H9 (cell line): ENCODE measurements around the gene CCDC91. TPM values are rescaled to one million over a fixed set of nuclear protein-coding genes. Genes with fewer than 3 reads are reported as not detected.

Experiments
- DNase-seq: peaks from one replicate; pipeline ENCODE4 v3.0.0-alpha.2; 2017
- H2AFZ ChIP-seq: one replicate; pipeline ENCODE4 v1.6.1; 2013; ENCODE audit warnings: mild to moderate bottlenecking, low read length, control low read depth, moderate library complexity
- H2AK5ac ChIP-seq: 2 replicates; pipeline ENCODE4 v1.6.1; 2013; ENCODE audit warnings: low read length, control low read depth, mixed read lengths; ENCODE audit not compliant: insufficient read length
- H2BK120ac ChIP-seq: one replicate; pipeline ENCODE4 v1.6.1; 2013; ENCODE audit warnings: low read depth, mild to moderate bottlenecking, low read length, control low read depth, inconsistent platforms; ENCODE audit not compliant: poor library complexity, severe bottlenecking
- H2BK12ac ChIP-seq: 2 replicates; pipeline ENCODE4 v1.6.1; 2013; ENCODE audit warnings: low read length, control low read depth, mixed read lengths, low read depth; ENCODE audit not compliant: insufficient read length
- H2BK15ac ChIP-seq: 2 replicates; pipeline ENCODE4 v1.6.1; 2013; ENCODE audit warnings: low read depth, low read length, control low read depth
- H2BK20ac ChIP-seq: one replicate; pipeline ENCODE4 v1.6.1; 2013; ENCODE audit warnings: low read depth, mild to moderate bottlenecking, low read length, control low read depth, inconsistent platforms; ENCODE audit not compliant: poor library complexity, severe bottlenecking
- H2BK5ac ChIP-seq: 2 replicates; pipeline ENCODE4 v1.6.1; 2013; ENCODE audit warnings: low read length, control low read depth, mixed read lengths; ENCODE audit not compliant: insufficient read length
- H3K14ac ChIP-seq: 2 replicates; pipeline ENCODE4 v1.6.1; 2013; ENCODE audit warnings: low read length, control low read depth; ENCODE audit not compliant: insufficient read depth
- H3K18ac ChIP-seq: 2 replicates; pipeline ENCODE4 v1.6.1; 2013; ENCODE audit warnings: low read depth, mild to moderate bottlenecking, mixed read lengths, low read length, control low read depth; ENCODE audit not compliant: insufficient read length
- H3K23ac ChIP-seq: 2 replicates; pipeline ENCODE4 v1.6.1; 2013; ENCODE audit warnings: low read length, control low read depth, mixed read lengths, low read depth; ENCODE audit not compliant: insufficient read length
- H3K23me2 ChIP-seq: 2 replicates; pipeline ENCODE4 v1.6.1; 2013; ENCODE audit warnings: low read depth, mild to moderate bottlenecking, mixed read lengths, low read length, control low read depth; ENCODE audit not compliant: insufficient read length, poor library complexity, severe bottlenecking
- H3K27ac ChIP-seq: 2 replicates; pipeline ENCODE4 v1.5.1; 2013; ENCODE audit warnings: low read length, control low read depth, mixed read lengths, low read depth; ENCODE audit not compliant: insufficient read length
- H3K27me3 ChIP-seq: 2 replicates; pipeline ENCODE4 v1.6.1; 2013; ENCODE audit warnings: low read length, control low read depth, inconsistent platforms; ENCODE audit not compliant: insufficient read depth
- H3K4ac ChIP-seq: 2 replicates; pipeline ENCODE4 v1.6.1; 2013; ENCODE audit warnings: low read depth, mild to moderate bottlenecking, control low read depth, inconsistent platforms, low read length, moderate library complexity
- H3K4me1 ChIP-seq: 2 replicates; pipeline ENCODE4 v1.6.1; 2013; ENCODE audit warnings: low read length, control low read depth, inconsistent platforms; ENCODE audit not compliant: insufficient read depth
- H3K4me2 ChIP-seq: 2 replicates; pipeline ENCODE4 v1.6.1; 2013; ENCODE audit warnings: low read length, control low read depth, mixed read lengths; ENCODE audit not compliant: insufficient read length, insufficient read depth
- H3K56ac ChIP-seq: 2 replicates; pipeline ENCODE4 v1.6.1; 2013; ENCODE audit warnings: low read depth, mild to moderate bottlenecking, mixed read lengths, low read length, control low read depth; ENCODE audit not compliant: insufficient read length
- H3K79me1 ChIP-seq: 2 replicates; pipeline ENCODE4 v1.6.1; 2013; ENCODE audit warnings: low read depth, mild to moderate bottlenecking, moderate library complexity, low read length, control low read depth, inconsistent platforms; ENCODE audit not compliant: insufficient read depth, poor library complexity, severe bottlenecking
- H3K79me2 ChIP-seq: 2 replicates; pipeline ENCODE4 v1.6.1; 2013; ENCODE audit warnings: low read length, control low read depth, inconsistent platforms; ENCODE audit not compliant: insufficient read depth
- H3K9ac ChIP-seq: 2 replicates; pipeline ENCODE4 v1.6.1; 2013; ENCODE audit warnings: low read length, control low read depth, mixed read lengths; ENCODE audit not compliant: insufficient read length; ENCODE audit errors: extremely low read depth
- H3K9me3 ChIP-seq: one replicate; pipeline ENCODE4 v1.6.1; 2013; ENCODE audit warnings: low read depth, low read length, inconsistent platforms; ENCODE audit not compliant: control insufficient read depth
- H3T11ph ChIP-seq: one replicate; pipeline ENCODE4 v1.6.1; 2013; ENCODE audit warnings: mild to moderate bottlenecking, low read length, control low read depth, inconsistent platforms
- H4K20me1 ChIP-seq: one replicate; pipeline ENCODE4 v1.6.1; 2013; ENCODE audit not compliant: control insufficient read depth, insufficient read length, insufficient read depth
- H4K5ac ChIP-seq: 2 replicates; pipeline ENCODE4 v1.6.1; 2013; ENCODE audit warnings: low read depth, mild to moderate bottlenecking, mixed read lengths, low read length, control low read depth; ENCODE audit not compliant: insufficient read length
- H4K8ac ChIP-seq: replicated peaks from 2 replicates; pipeline ENCODE4 v1.6.1; 2013; ENCODE audit warnings: low read length, control low read depth, mixed read lengths, low read depth; ENCODE audit not compliant: insufficient read length
- H4K91ac ChIP-seq: 2 replicates; pipeline ENCODE4 v1.6.1; 2013; ENCODE audit warnings: low read depth, mild to moderate bottlenecking, moderate library complexity, mixed read lengths, low read length, control low read depth; ENCODE audit not compliant: insufficient read length
- H3K27ac Mint-ChIP-seq, 3 experiments: 2 replicates in 2 of 3; 3 replicates in 1 of 3; pipeline ENCODE4 v1.8.0; 2020 to 2021; ENCODE audit warnings: mixed read lengths in 3 of 3, mild to moderate bottlenecking in 1 of 3, moderate library complexity in 1 of 3
- H3K27me3 Mint-ChIP-seq: 2 replicates; pipeline ENCODE4 v1.8.0; 2021; ENCODE audit warnings: low read depth, mild to moderate bottlenecking, moderate library complexity, mixed read lengths
- H3K36me3 Mint-ChIP-seq, 3 experiments: 2 replicates in 2 of 3; 3 replicates in 1 of 3; pipeline ENCODE4 v1.8.0; 2020 to 2021; ENCODE audit warnings: low read depth in 3 of 3, mixed read lengths in 3 of 3; ENCODE audit not compliant: insufficient read depth in 1 of 3
- H3K4me1 Mint-ChIP-seq, 2 experiments: 2 replicates each; pipeline ENCODE4 v1.8.0; 2020; ENCODE audit warnings: mixed read lengths in 2 of 2
- H3K4me3 Mint-ChIP-seq, 2 experiments: 2 replicates in 1 of 2; 3 replicates in 1 of 2; pipeline ENCODE4 v1.8.0; 2020 to 2021; ENCODE audit warnings: mild to moderate bottlenecking in 2 of 2, mixed read lengths in 2 of 2, moderate library complexity in 1 of 2
- H3K9me3 Mint-ChIP-seq, 2 experiments: 2 replicates in 1 of 2; 3 replicates in 1 of 2; pipeline ENCODE4 v1.8.0; 2020; ENCODE audit warnings: mild to moderate bottlenecking in 2 of 2, mixed read lengths in 2 of 2, moderate library complexity in 1 of 2
- WGBS: extraction: QIAGEN DNeasy Blood & Tissue Kit; methylation state at CpG from one replicate; pipeline ENCODE4 v1.1.7; 2013; ENCODE audit warnings: missing lambda C conversion rate, low lambda C conversion rate, mixed read lengths; ENCODE audit not compliant: insufficient read length; ENCODE audit errors: extremely low coverage; 5-methylcytosine and 5-hydroxymethylcytosine counted together
- total RNA-seq: library from RNA; stranded (reverse); gene quantifications from 2 replicates; pipeline ENCODE4 v1.2.1, GENCODE V29; 2021
- TF ChIP-seq, protein P1 (sequence below): fragments of 200-600 bp; sonication (generic); conservative IDR thresholded peaks from 3 replicates; pipeline ENCODE4 v1.8.0; 2021; ENCODE audit warnings: antibody characterized with exemption, mild to moderate bottlenecking

The CCDC91 gene
- total RNA-seq, 1 experiment from 2014 or later: 22.7 TPM

DNA sequence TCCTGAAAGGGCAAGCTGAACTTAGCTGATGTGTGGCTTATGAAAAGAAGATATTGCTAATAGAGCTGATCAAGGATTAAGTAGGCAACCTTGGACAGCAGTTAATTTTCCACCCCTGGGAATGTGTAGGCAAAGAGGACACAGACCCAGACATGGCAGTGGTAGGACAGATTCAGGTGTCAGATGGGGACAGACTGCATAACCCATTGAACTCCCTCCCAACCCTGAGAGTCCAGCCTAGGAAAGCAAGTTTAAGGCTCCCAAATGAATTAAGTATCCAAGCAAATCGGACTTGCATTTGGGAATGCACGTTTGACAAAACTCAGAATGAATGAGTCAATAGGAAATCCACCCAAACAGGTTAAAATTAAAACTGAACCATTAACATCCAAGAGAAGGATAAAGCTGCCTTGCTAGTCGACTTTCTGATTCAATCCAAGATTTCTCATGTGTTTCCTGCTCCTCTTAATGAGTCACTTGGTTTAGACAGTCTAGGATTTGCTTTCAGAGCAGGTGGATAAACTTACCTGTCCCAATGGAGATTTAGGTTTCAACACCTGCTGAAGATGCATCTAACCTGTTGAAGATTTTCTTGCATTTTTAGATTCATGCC, 385.4 kb downstream of the CCDC91 start:
- Histone ChIP-seq H3K4me1 (no peaks in the 10 kb centered on the region), H3K27me3 (no peaks in the 10 kb centered on the region), H3K4me2 (no peak overlapping the region), H2BK5ac (no peak overlapping the region), H2BK120ac (no peak overlapping the region), H3K18ac (no peak overlapping the region), H2BK15ac (no peak overlapping the region), H3K23me2 (no peaks in the 10 kb centered on the region), H3K56ac (no peak overlapping the region), H2BK12ac (no peak overlapping the region), H3K9me3 (no peaks in the 10 kb centered on the region), H3K4ac (no peak overlapping the region), H3K23ac (no peak overlapping the region), H3K79me1 (no peaks in the 10 kb centered on the region), H3K14ac (no peak overlapping the region), H4K8ac (no peak overlapping the region), H4K20me1 (no peaks in the 10 kb centered on the region), H2AK5ac (no peak overlapping the region), H2BK20ac (no peak overlapping the region), H3K9ac (no peak overlapping the region), H3K27ac (no peak overlapping the region), H4K91ac (no peak overlapping the region), H4K5ac (no peak overlapping the region), H3T11ph (no peak overlapping the region), H2AFZ (no peak overlapping the region), H3K79me2 (no peaks in the 10 kb centered on the region)
- Mint-ChIP-seq H3K9me3 (no peaks in the 10 kb centered on the region), H3K4me3 (no peak overlapping the region), H3K27ac (no peak overlapping the region), H3K4me1 (no peaks in the 10 kb centered on the region), H3K36me3 (no peaks in the 10 kb centered on the region), H3K27me3 (no peaks in the 10 kb centered on the region)
- DNase-seq: no peak
- no CpG with 5 or more reads among the region's 3 CpGs for WGBS
- TF ChIP-seq, protein P1, sequence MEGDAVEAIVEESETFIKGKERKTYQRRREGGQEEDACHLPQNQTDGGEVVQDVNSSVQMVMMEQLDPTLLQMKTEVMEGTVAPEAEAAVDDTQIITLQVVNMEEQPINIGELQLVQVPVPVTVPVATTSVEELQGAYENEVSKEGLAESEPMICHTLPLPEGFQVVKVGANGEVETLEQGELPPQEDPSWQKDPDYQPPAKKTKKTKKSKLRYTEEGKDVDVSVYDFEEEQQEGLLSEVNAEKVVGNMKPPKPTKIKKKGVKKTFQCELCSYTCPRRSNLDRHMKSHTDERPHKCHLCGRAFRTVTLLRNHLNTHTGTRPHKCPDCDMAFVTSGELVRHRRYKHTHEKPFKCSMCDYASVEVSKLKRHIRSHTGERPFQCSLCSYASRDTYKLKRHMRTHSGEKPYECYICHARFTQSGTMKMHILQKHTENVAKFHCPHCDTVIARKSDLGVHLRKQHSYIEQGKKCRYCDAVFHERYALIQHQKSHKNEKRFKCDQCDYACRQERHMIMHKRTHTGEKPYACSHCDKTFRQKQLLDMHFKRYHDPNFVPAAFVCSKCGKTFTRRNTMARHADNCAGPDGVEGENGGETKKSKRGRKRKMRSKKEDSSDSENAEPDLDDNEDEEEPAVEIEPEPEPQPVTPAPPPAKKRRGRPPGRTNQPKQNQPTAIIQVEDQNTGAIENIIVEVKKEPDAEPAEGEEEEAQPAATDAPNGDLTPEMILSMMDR: no peak
